HFF-Myc (cell line): ENCODE results near the gene MVD.

Source experiments
- DNase-seq: peaks from one replicate; pipeline ENCODE4 v3.0.0-alpha.2; 2011; ENCODE audit warnings: low read depth; ENCODE audit errors: extremely low read depth
- H3K4me3 ChIP-seq: replicated peaks from 2 replicates; pipeline ENCODE4 v1.5.1; 2011; ENCODE audit warnings: low read depth, mild to moderate bottlenecking, control low read depth, low read length
- TF ChIP-seq, protein P1 (sequence below): IDR thresholded peaks from 2 replicates; pipeline ENCODE4 v1.5.1; 2012; ENCODE audit warnings: mild to moderate bottlenecking, low read depth, low read length, control low read depth; ENCODE audit errors: missing control alignments

MVD gene

DNA sequence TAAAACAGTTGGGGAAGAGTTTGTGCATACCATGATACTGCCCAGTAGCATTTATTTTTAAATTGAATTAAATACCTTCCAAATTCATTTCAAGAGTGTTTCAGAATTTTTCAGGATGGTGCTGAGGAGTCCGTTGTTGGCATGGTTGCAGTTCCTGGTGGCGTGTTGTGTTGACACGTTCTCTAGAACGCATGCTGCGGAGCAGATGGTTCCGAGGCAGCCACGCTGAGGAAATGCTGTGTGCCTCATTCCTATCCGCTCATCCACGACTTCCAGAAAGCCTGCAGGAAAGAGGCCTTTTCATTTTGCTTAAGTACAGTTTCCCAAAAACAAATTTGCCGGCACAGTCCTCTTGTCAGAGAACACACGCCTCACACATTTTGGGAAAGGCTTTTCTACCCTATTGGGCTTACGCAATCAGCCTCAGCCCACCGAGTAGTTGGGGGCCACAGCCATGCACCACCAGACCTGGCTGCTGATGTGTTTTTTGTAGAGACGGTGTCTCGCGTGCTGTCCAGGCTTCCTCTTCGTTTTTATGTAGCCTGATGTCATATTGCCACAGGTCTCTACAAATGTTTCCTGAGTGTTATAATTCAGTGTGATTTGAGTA is 56.6 kb downstream of the MVD start:
- TF ChIP-seq, protein P1, sequence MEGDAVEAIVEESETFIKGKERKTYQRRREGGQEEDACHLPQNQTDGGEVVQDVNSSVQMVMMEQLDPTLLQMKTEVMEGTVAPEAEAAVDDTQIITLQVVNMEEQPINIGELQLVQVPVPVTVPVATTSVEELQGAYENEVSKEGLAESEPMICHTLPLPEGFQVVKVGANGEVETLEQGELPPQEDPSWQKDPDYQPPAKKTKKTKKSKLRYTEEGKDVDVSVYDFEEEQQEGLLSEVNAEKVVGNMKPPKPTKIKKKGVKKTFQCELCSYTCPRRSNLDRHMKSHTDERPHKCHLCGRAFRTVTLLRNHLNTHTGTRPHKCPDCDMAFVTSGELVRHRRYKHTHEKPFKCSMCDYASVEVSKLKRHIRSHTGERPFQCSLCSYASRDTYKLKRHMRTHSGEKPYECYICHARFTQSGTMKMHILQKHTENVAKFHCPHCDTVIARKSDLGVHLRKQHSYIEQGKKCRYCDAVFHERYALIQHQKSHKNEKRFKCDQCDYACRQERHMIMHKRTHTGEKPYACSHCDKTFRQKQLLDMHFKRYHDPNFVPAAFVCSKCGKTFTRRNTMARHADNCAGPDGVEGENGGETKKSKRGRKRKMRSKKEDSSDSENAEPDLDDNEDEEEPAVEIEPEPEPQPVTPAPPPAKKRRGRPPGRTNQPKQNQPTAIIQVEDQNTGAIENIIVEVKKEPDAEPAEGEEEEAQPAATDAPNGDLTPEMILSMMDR = no peak
- DNase-seq = no peak
- no peak overlapping the region for H3K4me3 ChIP-seq

GRCh38 chr16:88605186-88606147 is 57.4 kb downstream of the MVD start:
- no peak overlapping the region for H3K4me3 ChIP-seq
- TF ChIP-seq, protein P1 = no peak
- DNase-seq = no peak

DNA sequence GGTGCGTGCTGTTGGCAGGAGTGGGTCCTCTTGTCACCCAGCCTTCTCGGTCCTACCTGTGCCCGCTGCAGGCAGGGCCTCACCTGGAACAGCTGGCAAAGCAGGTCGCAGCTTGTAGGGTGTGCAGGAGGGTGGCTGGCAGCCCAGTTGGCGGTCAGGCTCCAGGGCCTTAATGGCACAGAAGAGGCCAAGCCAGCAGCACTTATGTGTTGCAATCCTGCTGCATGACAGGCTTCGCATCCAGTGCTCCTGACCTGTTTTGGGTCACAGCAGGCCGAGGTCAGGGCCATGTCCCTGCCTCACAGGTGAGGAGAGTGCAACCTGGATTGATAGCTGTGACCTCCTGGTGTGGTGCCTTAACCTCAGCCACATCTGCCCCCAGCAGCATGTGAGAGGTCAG is 60.8 kb downstream of the MVD start:
- DNase-seq = no peak
- TF ChIP-seq, protein P1 = no peak
- no peak overlapping the region for H3K4me3 ChIP-seq
